ENCODE measurements around the gene SLC24A3. TPM values are rescaled to one million over a fixed set of nuclear protein-coding genes. Genes with fewer than 3 reads are reported as not detected.

SLC24A3 gene
- total and polyA plus RNA-seq, 2 of the 13 experiments (the other 11 are each of a cell fraction or from before 2014, with no cell fraction given): not detected

- no peak for TF ChIP-seq TGIF2 (CRISPR knock-in tag; IDR thresholded peaks at IDR 0.05)
- no peak for TF ChIP-seq TERF1 (CRISPR knock-in tag; IDR thresholded peaks at IDR 0.05)
- TF ChIP-seq MNT (IDR thresholded peaks at IDR 0.05): no peak
Measured at GRCh38 chr20:19453410-19453809, 241.0 kb downstream of the SLC24A3 start (continued).

- 31% methylated on average over 6 of the region's 6 CpGs for WGBS (ENCODE audit: low lambda C conversion rate)
- Histone ChIP-seq H2AFZ (ENCODE audit: low read length) (no peak overlapping the region), H4K20me1 (ENCODE audit: insufficient read depth, low read length) (no peaks in the 10 kb centered on the region), H3K4me2 (ENCODE audit: low read depth, low read length) (no peak overlapping the region), H3K4me3 (replicated peaks in 1 of 3; ENCODE audit: insufficient read depth in 1 of 3, low read depth in 2 of 3, low read length in 3 of 3) (no peak overlapping the region), H3K9ac (ENCODE audit: insufficient read depth, low read depth, low read length) (no peak overlapping the region), H3K4me1 (ENCODE audit: insufficient read depth, low read length) (no peaks in the 10 kb centered on the region), H3K27me3 (ENCODE audit: control insufficient read depth in 1 of 2, insufficient read depth in 2 of 2, low read length in 2 of 2) (no peaks in the 10 kb centered on the region; a peak in 1 of 5 replicates), H3K79me2 (ENCODE audit: insufficient read depth, low read length) (no peaks in the 10 kb centered on the region), H3K36me3 (replicated peaks in 1 of 2; ENCODE audit: control insufficient read depth in 1 of 2, insufficient read depth in 2 of 2, low read length in 2 of 2) (no peaks in the 10 kb centered on the region), H3K27ac (ENCODE audit: extremely low read length, insufficient read depth, low read length) (no peak overlapping the region), H3K9me3 (ENCODE audit: low read length) (no peaks in the 10 kb centered on the region)
- peak; percentile 62 for TF ChIP-seq MAFF (IDR thresholded peaks at IDR 0.05; ENCODE audit: low read depth, low read length)
- no peak for TF ChIP-seq MIER3 (CRISPR knock-in tag; IDR thresholded peaks at IDR 0.05; ENCODE audit: borderline replicate concordance)
- peak; percentile 75 to 79; a peak in 3 of 4 replicates for TF ChIP-seq MAFK (conservative IDR thresholded peaks at IDR 0.05 in 1 of 2, IDR thresholded peaks at IDR 0.05 in 1 of 2; ENCODE audit: low read length in 2 of 2)
- DNase-seq (ENCODE audit: low spot score) (no peak), FAIRE-seq (no peak), ATAC-seq (no peak)
- in situ Hi-C loops (cut with HindIII; ENCODE audit: extremely low pct_ligation_motif_present, low pct_unique_long_range_greater_than_20kb) (no loop called here), intact Hi-C loops (cut with micrococcal nuclease; ENCODE audit: unreplicated experiment) (no loop called here)
- ChIA-PET POLR2A (no interaction called here), CTCF (ENCODE audit: low intra/inter-chr PET ratio, low total read pairs) (no interaction called here)
- no TSS peak for BruUV-seq (replicated peaks)
Measured at GRCh38 chr20:19453862-19454261, 241.4 kb downstream of the SLC24A3 start.
